ENCODE data around the gene RIMS3.

RIMS3 gene

GRCh38 chr1:40673452-40673851 lies 8.0 kb upstream of the RIMS3 start:
- H3K36me3 Mint-ChIP-seq (ENCODE audit: low read depth) = no peaks in the 10 kb centered on the region
- H3K4me1 Mint-ChIP-seq (ENCODE audit: low read depth) = peaks cover 4% of the 10 kb centered on the region
- no peak for DNase-seq
- no peaks in the 10 kb centered on the region for H3K27me3 Mint-ChIP-seq
- H3K27ac Mint-ChIP-seq = no peak overlapping the region
- no peaks in the 10 kb centered on the region for H3K9me3 Mint-ChIP-seq
- no peak overlapping the region for H3K4me3 Mint-ChIP-seq

DNA sequence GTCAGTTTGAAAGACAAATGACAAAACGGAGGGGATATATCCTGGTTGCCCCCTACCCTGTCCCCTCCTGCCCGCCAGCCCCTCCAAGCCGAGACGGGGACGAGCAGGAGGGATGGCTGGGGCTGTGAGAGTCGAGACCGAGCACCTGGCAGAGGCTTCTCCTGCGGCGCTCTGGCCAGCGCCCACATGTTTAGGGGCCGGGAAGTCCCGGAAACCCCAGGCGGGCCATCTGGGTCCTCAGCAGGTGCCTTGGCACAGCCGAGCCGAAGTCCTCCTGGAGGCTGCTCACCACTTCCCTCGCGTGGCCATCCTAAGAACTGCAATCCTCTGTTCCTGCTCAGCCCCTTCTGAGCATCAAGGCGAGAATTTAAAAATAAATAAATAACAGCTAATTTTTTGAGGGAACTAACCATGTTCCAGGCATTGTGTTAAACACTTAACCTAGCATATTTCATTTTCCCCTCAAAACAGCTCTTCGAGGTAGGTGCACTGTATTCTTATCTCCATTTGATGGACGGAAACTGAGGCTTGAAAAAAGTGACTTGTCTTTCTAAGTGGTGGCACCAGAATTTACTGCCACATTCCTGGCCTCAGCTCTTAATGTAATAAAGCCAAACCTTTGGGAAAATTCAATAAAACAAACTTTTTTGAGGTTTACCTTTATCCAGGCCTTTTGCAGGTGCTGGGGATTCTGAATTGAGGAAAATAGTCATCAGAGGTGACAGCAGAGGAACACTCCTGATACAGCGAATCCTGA lies 3.5 kb upstream of the RIMS3 start:
- H3K36me3 Mint-ChIP-seq (ENCODE audit: low read depth) = no peaks in the 10 kb centered on the region
- no peak overlapping the region for H3K27ac Mint-ChIP-seq
- peak overlapping the region; percentile 60 for H3K4me3 Mint-ChIP-seq

GRCh38 chr1:40664791-40665190 lies 691 bp downstream of the RIMS3 start:
- peaks cover 29% of the 10 kb centered on the region for H3K4me1 Mint-ChIP-seq (ENCODE audit: low read depth)
- no peak overlapping the region for H3K27ac Mint-ChIP-seq
- H3K9me3 Mint-ChIP-seq = no peaks in the 10 kb centered on the region
- H3K36me3 Mint-ChIP-seq (ENCODE audit: low read depth) = no peaks in the 10 kb centered on the region
- H3K27me3 Mint-ChIP-seq = no peaks in the 10 kb centered on the region
- H3K4me3 Mint-ChIP-seq = peak overlapping the region; percentile 65
- no peak for DNase-seq

More for the DNA sequence above, 3.5 kb upstream of the RIMS3 start:
- peaks cover 13% of the 10 kb centered on the region for H3K4me1 Mint-ChIP-seq (ENCODE audit: low read depth)
- H3K27me3 Mint-ChIP-seq = no peaks in the 10 kb centered on the region
- peak; percentile 91 for DNase-seq
- H3K9me3 Mint-ChIP-seq = no peaks in the 10 kb centered on the region

DNA sequence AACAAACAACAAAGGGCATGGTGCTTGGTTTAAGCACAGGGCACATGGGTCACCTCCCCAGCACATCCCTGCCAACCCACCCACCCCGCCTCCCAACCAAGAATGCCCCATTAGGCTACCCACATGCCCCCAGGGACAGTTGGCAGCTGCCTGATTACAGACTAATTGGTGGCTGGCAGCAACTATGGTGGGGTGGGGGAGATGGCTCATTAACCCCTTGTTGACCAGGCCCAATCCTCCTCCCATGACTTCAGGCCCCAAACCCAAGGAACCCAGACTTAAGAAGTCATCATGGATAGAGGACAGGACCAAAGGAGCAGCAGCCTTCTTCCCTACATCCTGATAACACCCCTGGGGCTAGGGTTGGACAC lies 1.3 kb downstream of the RIMS3 start:
- H3K27ac Mint-ChIP-seq = no peak overlapping the region
- no peak overlapping the region for H3K4me3 Mint-ChIP-seq
- H3K4me1 Mint-ChIP-seq (ENCODE audit: low read depth) = peaks cover 29% of the 10 kb centered on the region
- no peak for DNase-seq
- H3K36me3 Mint-ChIP-seq (ENCODE audit: low read depth) = no peaks in the 10 kb centered on the region
- no peaks in the 10 kb centered on the region for H3K27me3 Mint-ChIP-seq
- H3K9me3 Mint-ChIP-seq = no peaks in the 10 kb centered on the region

DNA sequence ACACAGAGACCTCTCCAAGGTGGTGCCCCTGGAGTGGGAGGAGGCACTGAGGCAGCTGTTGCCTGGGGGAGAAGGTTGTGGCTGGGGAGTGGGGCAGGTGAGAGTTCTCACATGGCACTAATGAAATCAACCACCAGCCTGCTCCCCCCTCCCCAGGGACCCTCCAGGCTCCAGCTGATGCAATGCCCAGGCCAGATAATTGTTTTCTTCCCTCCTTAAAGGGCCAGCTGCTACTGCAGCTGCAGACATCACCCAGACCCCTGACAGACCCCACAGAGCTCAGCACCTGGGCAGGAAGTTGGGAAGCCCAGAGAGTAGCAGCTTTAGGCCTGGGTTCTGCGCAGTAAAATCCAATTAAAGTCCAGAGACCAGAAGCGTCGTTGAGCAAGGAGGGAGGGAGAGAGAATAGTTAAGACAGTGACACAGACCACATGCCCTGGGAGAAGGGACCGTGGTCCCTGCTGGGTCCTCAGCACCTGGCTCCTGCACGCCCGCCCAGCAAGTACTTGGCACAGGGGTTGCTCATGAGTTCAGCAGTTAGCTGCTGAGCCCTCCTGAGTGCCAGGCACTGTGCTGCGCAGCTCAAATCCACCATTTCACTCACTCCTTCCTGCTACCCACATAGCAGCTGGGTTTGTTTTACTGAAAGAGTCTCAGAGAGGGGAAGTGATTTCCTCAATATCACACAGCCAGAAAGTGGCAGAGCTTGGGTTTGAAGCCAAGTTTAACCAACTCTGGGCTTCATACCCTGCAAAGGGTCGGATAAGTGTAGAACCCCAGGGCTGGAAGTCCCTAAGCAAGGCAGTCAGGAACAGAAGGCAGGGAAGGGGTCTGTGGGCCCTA lies 1.9 kb downstream of the RIMS3 start:
- Mint-ChIP-seq H3K4me3 (no peak overlapping the region), H3K27ac (no peak overlapping the region), H3K9me3 (no peaks in the 10 kb centered on the region), H3K27me3 (no peaks in the 10 kb centered on the region), H3K36me3 (ENCODE audit: low read depth) (no peaks in the 10 kb centered on the region), H3K4me1 (ENCODE audit: low read depth) (peaks cover 26% of the 10 kb centered on the region)
- DNase-seq = no peak

DNA sequence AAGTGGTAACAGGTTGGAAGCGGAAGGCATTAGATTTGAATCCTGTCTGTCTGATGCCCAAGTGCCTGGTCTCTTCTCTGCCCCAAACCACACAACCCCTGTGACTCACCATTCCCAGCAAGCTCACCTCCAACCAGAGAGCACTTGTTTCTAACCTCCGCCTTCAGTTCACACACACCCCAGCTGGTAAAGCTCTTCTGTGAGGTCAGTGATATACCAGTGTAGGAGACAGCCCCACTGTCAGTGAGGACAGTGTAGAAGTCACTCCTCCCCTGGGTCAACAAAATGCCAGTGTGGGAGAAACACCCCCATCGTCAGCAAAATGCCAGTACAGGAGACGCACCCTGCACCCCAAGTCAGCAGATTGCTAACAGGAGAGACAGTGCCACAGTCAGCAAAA lies 2.6 kb downstream of the RIMS3 start:
- Mint-ChIP-seq H3K27me3 (no peaks in the 10 kb centered on the region), H3K9me3 (no peaks in the 10 kb centered on the region), H3K4me3 (no peak overlapping the region), H3K27ac (peak overlapping the region; percentile 39), H3K4me1 (ENCODE audit: low read depth) (peaks cover 24% of the 10 kb centered on the region), H3K36me3 (ENCODE audit: low read depth) (no peaks in the 10 kb centered on the region)
- DNase-seq = peak; percentile 36

DNA sequence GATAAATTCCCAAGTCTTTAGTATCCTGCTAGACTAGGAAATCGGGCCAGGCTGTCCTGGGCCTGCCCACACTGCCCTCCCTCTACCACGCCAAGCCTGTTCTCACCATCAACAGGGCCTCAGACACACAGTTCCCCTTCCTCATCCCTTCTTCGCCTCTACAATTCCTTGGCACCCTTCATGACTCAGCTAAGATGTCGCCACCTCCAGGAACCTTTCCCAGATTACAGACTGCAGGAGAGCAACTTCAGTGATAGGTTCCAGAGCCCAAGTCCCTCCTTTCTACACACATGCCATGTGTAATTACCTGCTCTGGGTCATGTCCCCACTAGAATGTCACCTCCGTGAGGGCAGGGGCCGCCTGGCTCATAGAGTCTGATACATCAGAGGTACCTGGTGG lies 3.3 kb downstream of the RIMS3 start:
- no peak overlapping the region for H3K27ac Mint-ChIP-seq
- peaks cover 24% of the 10 kb centered on the region for H3K4me1 Mint-ChIP-seq (ENCODE audit: low read depth)
- H3K9me3 Mint-ChIP-seq = no peaks in the 10 kb centered on the region
- no peak overlapping the region for H3K4me3 Mint-ChIP-seq
- no peak for DNase-seq
- no peaks in the 10 kb centered on the region for H3K27me3 Mint-ChIP-seq
- H3K36me3 Mint-ChIP-seq (ENCODE audit: low read depth) = no peaks in the 10 kb centered on the region

- no peaks in the 10 kb centered on the region for H3K36me3 Mint-ChIP-seq (ENCODE audit: low read depth)
- H3K4me3 Mint-ChIP-seq = no peak overlapping the region
- no peaks in the 10 kb centered on the region for H3K9me3 Mint-ChIP-seq
- H3K27me3 Mint-ChIP-seq = no peaks in the 10 kb centered on the region
- H3K27ac Mint-ChIP-seq = no peak overlapping the region
- DNase-seq = no peak
- H3K4me1 Mint-ChIP-seq (ENCODE audit: low read depth) = peaks cover 24% of the 10 kb centered on the region
Measured at GRCh38 chr1:40661678-40662077, 3.8 kb downstream of the RIMS3 start.

DNA sequence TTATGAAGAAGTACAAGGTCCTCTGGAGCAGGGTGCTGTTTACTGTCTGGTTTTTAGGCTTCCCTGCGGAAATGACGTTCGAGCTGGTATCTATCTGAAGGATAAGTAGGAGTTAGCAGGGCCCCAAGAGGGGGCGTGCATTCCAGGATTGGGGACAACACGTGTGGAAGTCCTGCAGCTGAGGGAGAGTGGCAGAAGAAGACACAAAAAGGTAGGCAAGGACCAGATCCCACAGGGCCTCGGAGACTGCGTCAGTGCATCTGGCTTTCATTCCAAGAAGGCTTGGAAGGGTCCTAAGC lies 5.9 kb downstream of the RIMS3 start:
- Mint-ChIP-seq H3K27me3 (peaks cover under 1% of the 10 kb centered on the region), H3K4me1 (ENCODE audit: low read depth) (peaks cover 15% of the 10 kb centered on the region), H3K36me3 (ENCODE audit: low read depth) (no peaks in the 10 kb centered on the region), H3K4me3 (no peak overlapping the region), H3K27ac (no peak overlapping the region), H3K9me3 (no peaks in the 10 kb centered on the region)
- DNase-seq = no peak

DNA sequence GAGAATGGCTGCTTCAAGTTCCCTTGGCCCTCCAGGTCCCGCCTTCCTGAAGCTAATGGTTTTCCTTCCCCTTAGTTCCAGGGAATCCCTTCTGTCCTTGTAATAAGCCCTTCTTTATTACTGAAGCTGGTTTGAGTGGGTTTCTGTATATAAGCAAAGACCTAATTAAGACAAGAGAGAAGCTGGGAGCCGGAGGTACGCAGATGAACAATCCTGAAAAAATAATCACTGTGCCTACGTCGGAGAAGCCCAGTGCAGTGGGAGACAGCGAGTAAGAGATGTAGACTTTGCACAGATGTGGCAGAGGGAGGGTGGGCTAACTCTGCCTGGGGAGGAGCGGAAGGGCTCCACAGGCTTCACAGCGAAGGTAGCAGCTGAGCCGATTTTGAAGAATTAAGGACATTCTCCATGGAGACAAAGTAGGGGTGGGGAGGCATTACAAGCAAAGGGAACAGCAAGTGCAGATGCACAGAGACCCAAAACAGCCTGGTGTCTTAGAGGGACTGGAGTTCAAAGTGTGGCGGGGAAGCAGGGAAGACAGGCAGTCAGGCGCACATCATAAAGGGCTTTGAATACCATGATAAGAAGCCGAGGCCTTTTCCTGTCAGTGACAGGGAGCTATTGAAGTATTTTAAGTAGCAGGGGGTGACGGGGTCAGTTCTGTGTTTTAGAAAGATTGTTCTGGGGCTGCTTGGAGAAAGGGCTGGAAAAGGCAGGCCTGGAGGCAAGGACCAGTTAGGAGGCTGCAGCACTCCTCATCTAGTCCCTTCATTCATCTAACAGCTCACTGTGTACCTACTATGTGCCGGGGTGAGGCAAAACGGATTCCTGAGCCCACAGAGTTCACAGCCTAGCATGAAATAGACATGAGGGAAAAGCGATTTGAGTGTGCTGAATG lies 6.5 kb downstream of the RIMS3 start:
- Mint-ChIP-seq H3K27ac (no peak overlapping the region), H3K9me3 (no peaks in the 10 kb centered on the region), H3K4me1 (ENCODE audit: low read depth) (peaks cover 15% of the 10 kb centered on the region), H3K36me3 (ENCODE audit: low read depth) (no peaks in the 10 kb centered on the region), H3K4me3 (no peak overlapping the region), H3K27me3 (peaks cover 2% of the 10 kb centered on the region)
- DNase-seq = no peak

GRCh38 chr1:40657046-40657445 lies 8.4 kb downstream of the RIMS3 start:
- H3K36me3 Mint-ChIP-seq (ENCODE audit: low read depth) = no peaks in the 10 kb centered on the region
- no peak for DNase-seq
- peaks cover 2% of the 10 kb centered on the region for H3K27me3 Mint-ChIP-seq
- H3K9me3 Mint-ChIP-seq = no peaks in the 10 kb centered on the region
- peaks cover 1% of the 10 kb centered on the region for H3K4me1 Mint-ChIP-seq (ENCODE audit: low read depth)
- no peak overlapping the region for H3K4me3 Mint-ChIP-seq
- no peak overlapping the region for H3K27ac Mint-ChIP-seq

DNA sequence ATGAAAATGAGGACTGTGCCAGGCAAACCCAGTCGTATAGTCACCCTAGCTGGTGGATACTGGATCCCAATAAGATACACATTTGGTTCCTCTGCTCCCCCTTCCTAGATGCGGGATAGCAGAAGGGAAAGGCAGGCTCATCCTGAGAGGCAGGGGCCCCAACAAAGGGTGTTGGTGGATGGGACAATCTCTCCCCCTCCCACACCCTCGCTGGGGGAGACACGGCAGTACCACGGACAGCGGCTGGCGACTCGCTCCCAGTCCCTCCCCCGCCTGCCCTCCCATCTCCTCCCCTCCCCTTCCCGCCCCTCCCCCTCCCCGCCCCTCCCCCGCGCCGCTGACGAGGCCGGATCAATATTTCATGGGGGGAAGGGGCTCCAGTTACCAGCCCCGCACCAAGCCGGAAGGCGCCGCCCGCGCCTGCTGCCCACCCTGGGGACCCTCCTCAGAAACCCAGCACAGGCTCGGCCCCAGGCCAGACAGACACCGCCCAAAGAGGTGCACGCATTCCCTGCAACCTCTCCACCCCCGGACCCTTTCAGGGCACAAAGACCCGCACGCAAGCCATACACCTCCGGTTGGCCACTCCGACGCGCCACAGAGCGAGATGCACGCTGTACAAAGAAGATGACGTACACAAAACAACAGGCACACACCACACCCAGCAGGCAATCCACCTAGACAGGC lies 11.5 kb downstream of the RIMS3 start:
- Mint-ChIP-seq H3K4me1 (ENCODE audit: low read depth) (peaks cover 5% of the 10 kb centered on the region), H3K36me3 (ENCODE audit: low read depth) (no peaks in the 10 kb centered on the region), H3K4me3 (no peak overlapping the region), H3K27me3 (peaks cover 6% of the 10 kb centered on the region), H3K27ac (no peak overlapping the region), H3K9me3 (no peaks in the 10 kb centered on the region)
- DNase-seq = no peak

DNA sequence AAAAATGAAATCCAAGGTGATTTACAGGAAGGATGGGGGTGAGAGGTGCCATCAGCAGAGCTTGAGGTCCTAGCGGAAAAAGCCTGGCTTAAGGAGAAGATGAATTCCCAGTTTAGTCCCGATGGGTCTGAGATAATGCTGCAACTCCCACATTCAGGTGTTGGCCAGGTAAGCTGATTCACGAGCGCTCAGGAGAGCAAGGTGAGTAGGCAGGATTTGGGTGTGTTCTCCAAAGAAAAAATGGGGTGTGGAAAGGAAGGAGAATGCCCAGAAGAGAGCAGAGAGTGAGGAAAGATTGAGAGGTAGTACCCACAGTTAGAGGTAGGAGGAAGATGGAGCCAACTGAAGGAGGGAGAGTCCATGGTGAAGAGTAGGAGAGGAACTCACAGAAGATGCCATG lies 12.5 kb downstream of the RIMS3 start:
- peaks cover 7% of the 10 kb centered on the region for H3K27me3 Mint-ChIP-seq
- H3K9me3 Mint-ChIP-seq = no peaks in the 10 kb centered on the region
- no peak overlapping the region for H3K4me3 Mint-ChIP-seq
- DNase-seq = no peak
- H3K27ac Mint-ChIP-seq = no peak overlapping the region
- peaks cover 7% of the 10 kb centered on the region for H3K4me1 Mint-ChIP-seq (ENCODE audit: low read depth)
- H3K36me3 Mint-ChIP-seq (ENCODE audit: low read depth) = no peaks in the 10 kb centered on the region

GRCh38 chr1:40652468-40652867 lies 13.0 kb downstream of the RIMS3 start:
- no peak overlapping the region for H3K27ac Mint-ChIP-seq
- no peaks in the 10 kb centered on the region for H3K36me3 Mint-ChIP-seq (ENCODE audit: low read depth)

More at GRCh38 chr1:40652468-40652867, 13.0 kb downstream of the RIMS3 start:
- H3K9me3 Mint-ChIP-seq = no peaks in the 10 kb centered on the region
- H3K27me3 Mint-ChIP-seq = peaks cover 7% of the 10 kb centered on the region
- no peak overlapping the region for H3K4me3 Mint-ChIP-seq
- no peak for DNase-seq
- peaks cover 7% of the 10 kb centered on the region for H3K4me1 Mint-ChIP-seq (ENCODE audit: low read depth)

All from activated T-cell treated with anti-CD3 and anti-CD28 coated beads, Interleukin-2, amount 50 U/mL, for 24 hours (primary cell).